PC-9 (cell line): ENCODE results near the gene NEO1. TPM values are rescaled to one million over a fixed set of nuclear protein-coding genes. Genes with fewer than 3 reads are reported as not detected.

Experiments
- BruUV-seq: library from RNA; stranded (reverse); fragments of 400-500 nt; replicated peaks from 2 replicates; lab custom pipeline; 2021; lab: Mats Ljungman, UMichigan
- CTCF ChIA-PET: fragments of 300-600 bp; sonication (Branson Sonifier 250); formaldehyde crosslinking; loops from one replicate; lab custom pipeline; 2022; ENCODE audit warnings: antibody characterized with exemption; lab: Charles Lee
- POLR2A ChIA-PET: fragments of 300-600 bp; sonication (Branson Sonifier 250); formaldehyde crosslinking; loops from one replicate; lab custom pipeline; 2022; ENCODE audit warnings: antibody characterized with exemption; ENCODE audit not compliant: unreplicated experiment; lab: Charles Lee
- DNase-seq, 2 experiments: peaks; one replicate each; pipeline versions ENCODE4 v3.0.0 to v3.0.0-alpha.2; 2015 to 2022; ENCODE audit warnings: mixed read lengths in 1 of 2
- H2AFZ ChIP-seq: fragments of 200-600 bp; sonication (generic); 2 replicates; pipeline ENCODE4 v1.8.1; 2017; ENCODE audit warnings: antibody characterized with exemption
- H3F3A ChIP-seq: fragments of 200-600 bp; sonication (generic); 2 replicates; pipeline ENCODE4 v1.8.1; 2017; ENCODE audit warnings: antibody characterized with exemption, mild to moderate bottlenecking, low read depth; ENCODE audit not compliant: insufficient read depth
- H3K27ac ChIP-seq: fragments of 200-600 bp; sonication (generic); 2 replicates; pipeline ENCODE4 v1.6.1; 2016; ENCODE audit warnings: mixed run types
- H3K27me3 ChIP-seq: fragments of 200-600 bp; sonication (generic); 2 replicates; pipeline ENCODE4 v1.6.1; 2016; ENCODE audit warnings: low read depth, mixed run types; ENCODE audit not compliant: insufficient read depth
- H3K36me3 ChIP-seq: fragments of 200-600 bp; sonication (generic); 2 replicates; pipeline ENCODE4 v1.6.1; 2016; ENCODE audit warnings: low read depth, mixed run types
- H3K4me1 ChIP-seq: fragments of 200-600 bp; sonication (generic); replicated peaks from 2 replicates; pipeline ENCODE4 v1.6.1; 2016; ENCODE audit warnings: mixed run types; ENCODE audit not compliant: insufficient read depth
- H3K4me2 ChIP-seq: fragments of 200-600 bp; sonication (generic); 2 replicates; pipeline ENCODE4 v1.6.1; 2017; ENCODE audit warnings: mixed run types
- H3K4me3 ChIP-seq: fragments of 200-600 bp; sonication (generic); 2 replicates; pipeline ENCODE4 v1.6.1; 2016; ENCODE audit warnings: mixed run types
- H3K79me2 ChIP-seq: fragments of 200-600 bp; sonication (generic); 2 replicates; pipeline ENCODE4 v1.6.1; 2017; ENCODE audit warnings: low read depth, mixed run types
- H3K9me2 ChIP-seq: fragments of 200-600 bp; sonication (generic); 2 replicates; pipeline ENCODE4 v1.8.1; 2017; ENCODE audit warnings: mild to moderate bottlenecking; ENCODE audit not compliant: insufficient read depth
- H3K9me3 ChIP-seq: fragments of 200-600 bp; sonication (generic); 2 replicates; pipeline ENCODE4 v1.8.1; 2016; ENCODE audit warnings: low read depth; ENCODE audit not compliant: insufficient read depth
- H4K20me1 ChIP-seq: fragments of 200-600 bp; sonication (generic); 2 replicates; pipeline ENCODE4 v1.8.1; 2017; ENCODE audit not compliant: insufficient read depth
- CTCF ChIP-seq: fragments of 200-600 bp; sonication (generic); conservative IDR thresholded peaks from 2 replicates; pipeline ENCODE4 v1.6.1; 2017; ENCODE audit warnings: mixed run types, antibody characterized with exemption, mild to moderate bottlenecking, moderate library complexity
- EZH2 ChIP-seq: fragments of 200-600 bp; sonication (generic); IDR thresholded peaks from 2 replicates; pipeline ENCODE4 v1.8.0; 2017; ENCODE audit warnings: antibody characterized with exemption, low read depth
- intact Hi-C: fragments of 100-400 bp; cut with micrococcal nuclease; formaldehyde crosslinking; loops from one replicate; pipeline ENCODE4 v1.10.0; 2022; ENCODE audit not compliant: unreplicated experiment
- total RNA-seq: library from RNA; stranded (reverse); gene quantifications from 2 replicates; pipeline ENCODE4 v1.2.3, GENCODE V29; 2021

The NEO1 gene
- total RNA-seq, 1 experiment from 2014 or later: 5.2 TPM

DNA sequence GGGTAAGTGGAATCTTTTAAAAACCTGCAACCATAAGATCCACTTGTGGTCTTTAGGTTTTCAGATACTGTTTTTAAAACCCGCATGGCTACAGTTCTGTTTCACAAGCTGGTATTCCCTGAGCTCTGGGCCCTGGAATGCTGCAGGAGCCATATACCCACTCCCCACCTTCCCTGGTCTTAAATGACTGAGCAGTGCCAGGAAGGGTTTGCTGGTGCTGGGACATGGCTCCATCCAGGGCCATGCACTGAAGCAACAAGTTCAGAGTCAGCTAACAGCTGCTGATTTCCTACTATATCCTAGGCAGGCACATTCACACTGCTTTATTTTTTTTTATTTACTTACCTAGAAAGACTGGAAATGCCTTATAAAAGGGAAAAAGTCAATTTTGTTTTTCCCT is 239.2 kb downstream of the NEO1 start:
- no peaks in the 10 kb centered on the region for H3K36me3 ChIP-seq
- ChIA-PET CTCF (no interaction called here), POLR2A (no interaction called here)
- no peaks in the 10 kb centered on the region for H3K4me1 ChIP-seq
- no TSS peak for BruUV-seq
- no peaks in the 10 kb centered on the region for H3K9me2 ChIP-seq
- H3K4me3 ChIP-seq: no peak overlapping the region
- DNase-seq: no peak
- H3F3A ChIP-seq: no peaks in the 10 kb centered on the region
- no peak for TF ChIP-seq EZH2
- no peak for TF ChIP-seq CTCF
- no peaks in the 10 kb centered on the region for H3K9me3 ChIP-seq
- no peaks in the 10 kb centered on the region for H3K79me2 ChIP-seq
- no peaks in the 10 kb centered on the region for H4K20me1 ChIP-seq
- no peak overlapping the region for H3K4me2 ChIP-seq
- H2AFZ ChIP-seq: no peak overlapping the region
- H3K27ac ChIP-seq: no peak overlapping the region
- intact Hi-C loops: no loop called here
- H3K27me3 ChIP-seq: no peaks in the 10 kb centered on the region

DNA sequence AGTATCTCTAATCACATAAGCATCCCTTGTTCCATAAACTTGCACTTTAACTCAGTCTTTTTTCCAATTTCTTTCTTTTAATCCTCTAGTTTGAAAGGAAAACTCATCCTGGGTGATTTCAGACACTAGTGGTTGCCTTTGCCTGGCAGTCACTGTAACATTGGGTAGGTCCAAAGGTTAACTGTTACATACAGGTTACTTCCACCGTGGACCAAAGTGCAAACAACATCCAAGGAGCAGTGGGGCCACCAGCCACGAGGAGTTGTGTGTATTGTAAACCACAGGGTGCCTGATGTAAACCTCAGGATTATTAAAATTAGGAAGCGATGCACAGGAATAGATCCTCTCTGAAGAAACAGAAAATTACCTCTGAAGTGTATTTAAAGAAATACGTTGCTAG is 241.5 kb downstream of the NEO1 start:
- Histone ChIP-seq H4K20me1 (no peaks in the 10 kb centered on the region), H3K4me3 (no peak overlapping the region), H3K9me2 (no peaks in the 10 kb centered on the region), H3K27me3 (no peaks in the 10 kb centered on the region), H3K4me1 (no peaks in the 10 kb centered on the region), H3K79me2 (no peaks in the 10 kb centered on the region), H3K9me3 (no peaks in the 10 kb centered on the region), H3K36me3 (no peaks in the 10 kb centered on the region), H3K4me2 (no peak overlapping the region), H3F3A (no peaks in the 10 kb centered on the region), H2AFZ (no peak overlapping the region), H3K27ac (no peak overlapping the region)
- BruUV-seq: no TSS peak
- POLR2A ChIA-PET: no interaction called here
- TF ChIP-seq EZH2 (no peak), CTCF (no peak)
- intact Hi-C loops: no loop called here
- CTCF ChIA-PET: no interaction called here
- DNase-seq: no peak

GRCh38 chr15:73295630-73296286 is 243.5 kb downstream of the NEO1 start:
- Histone ChIP-seq H3K79me2 (no peaks in the 10 kb centered on the region), H4K20me1 (no peaks in the 10 kb centered on the region), H3K9me2 (no peaks in the 10 kb centered on the region), H3K27ac (no peak overlapping the region), H3K4me3 (no peak overlapping the region), H3K27me3 (no peaks in the 10 kb centered on the region), H3K4me2 (no peak overlapping the region), H3K4me1 (no peaks in the 10 kb centered on the region), H2AFZ (no peak overlapping the region), H3K36me3 (no peaks in the 10 kb centered on the region), H3K9me3 (no peaks in the 10 kb centered on the region), H3F3A (no peaks in the 10 kb centered on the region)
- CTCF ChIA-PET: no interaction called here
- POLR2A ChIA-PET: no interaction called here
- TF ChIP-seq CTCF (no peak), EZH2 (no peak)
- intact Hi-C loops: no loop called here
- no TSS peak for BruUV-seq
- no peak for DNase-seq
